ENCODE data around the gene COL27A1.

The COL27A1 gene

DNA sequence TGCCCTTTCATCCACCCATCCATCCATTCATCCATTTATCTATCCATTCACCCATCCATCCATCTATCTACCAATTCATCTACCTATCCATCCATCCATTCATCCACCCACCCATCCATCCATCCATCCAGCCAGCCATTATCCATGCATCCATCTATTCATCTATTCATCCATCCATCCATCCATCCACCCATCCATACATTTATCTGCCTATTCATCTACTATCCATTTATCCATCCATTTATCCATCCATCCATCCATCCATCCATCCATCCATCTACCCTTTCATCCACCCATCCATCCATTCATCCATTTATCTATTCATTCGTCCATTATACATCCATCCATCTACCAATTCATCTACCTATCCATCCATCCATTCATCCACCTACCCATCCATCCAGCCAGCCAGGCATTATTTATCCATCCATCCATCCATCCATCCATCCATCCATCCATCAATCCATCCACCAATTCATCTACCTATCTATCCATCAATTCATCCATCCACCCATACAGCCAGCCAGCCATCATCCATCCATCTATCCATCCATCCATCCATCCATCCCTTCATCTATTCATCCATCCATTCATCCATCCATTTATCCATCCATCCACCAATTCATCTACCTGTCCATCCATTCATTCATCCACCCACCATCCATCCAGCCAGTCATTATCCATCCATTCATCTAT is 10.2 kb downstream of the COL27A1 start:
- in situ Hi-C loops (cut with MboI; ENCODE audit: low pct_unique_long_range_greater_than_20kb, low sequenced_read_pairs): no loop called here
- DNase-seq: no peak

DNA sequence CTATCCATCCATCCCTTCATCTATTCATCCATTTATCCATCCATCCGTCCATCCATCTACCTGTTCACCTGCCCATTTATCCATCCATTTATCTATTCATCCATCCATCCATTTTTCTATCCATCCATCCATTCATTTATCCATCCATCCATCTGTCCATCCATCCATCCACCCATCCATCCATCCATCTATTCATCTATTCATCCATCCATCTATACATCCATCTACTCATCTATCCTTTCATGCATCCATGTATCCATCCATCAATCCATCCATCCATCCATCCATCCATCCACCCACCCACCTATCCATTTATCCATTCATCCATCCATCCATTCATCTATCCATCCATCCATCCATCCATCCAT is 10.8 kb downstream of the COL27A1 start:
- in situ Hi-C loops (cut with MboI; ENCODE audit: low pct_unique_long_range_greater_than_20kb, low sequenced_read_pairs): no loop called here
- DNase-seq: no peak

DNA sequence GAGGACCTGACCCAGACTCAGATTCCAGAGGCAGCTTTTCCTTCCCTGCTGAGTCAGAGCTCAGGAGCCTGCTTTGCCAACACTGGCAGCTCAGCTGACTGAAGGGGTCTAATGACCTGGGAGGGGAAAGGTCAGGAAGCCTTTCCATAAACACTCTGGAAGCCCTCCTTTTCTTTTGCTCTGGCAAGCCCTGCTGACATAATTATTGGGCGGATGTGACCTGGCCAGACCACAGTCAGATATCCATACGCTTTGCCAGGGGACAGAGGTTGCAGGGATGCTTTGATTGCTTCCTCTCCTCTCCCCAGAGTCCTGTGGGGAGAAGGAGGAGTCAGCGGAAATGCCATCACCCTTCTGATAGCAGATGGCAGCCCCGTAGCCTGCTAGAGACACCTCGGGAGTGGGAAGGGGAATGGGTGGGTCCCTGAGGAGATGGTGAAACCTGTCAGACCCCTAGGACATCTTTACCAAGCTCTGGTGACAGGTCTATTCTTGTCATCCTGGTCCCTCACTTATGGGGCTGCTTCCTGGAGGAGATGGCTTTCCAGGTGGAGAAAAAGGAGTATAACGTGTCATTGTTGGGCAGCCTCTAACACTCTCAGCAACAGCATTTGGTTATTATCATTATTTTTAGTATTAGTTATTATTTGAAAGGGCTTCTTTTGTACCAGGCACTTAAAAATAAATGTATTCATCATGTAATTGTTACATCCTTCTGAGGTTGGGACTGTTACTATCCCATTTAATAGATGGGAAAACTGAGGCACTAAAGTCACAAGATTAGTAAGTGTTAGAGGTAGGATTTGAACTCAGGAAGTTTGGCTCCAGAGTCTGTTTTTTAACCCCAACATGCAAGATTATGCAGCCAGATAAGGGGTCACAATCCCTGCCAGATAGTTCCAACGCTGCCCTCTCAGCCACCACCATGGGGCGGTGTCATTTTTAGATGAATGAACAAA is 11.6 kb downstream of the COL27A1 start:
- no peak for DNase-seq
- in situ Hi-C loops (cut with MboI; ENCODE audit: low pct_unique_long_range_greater_than_20kb, low sequenced_read_pairs): no loop called here

DNA sequence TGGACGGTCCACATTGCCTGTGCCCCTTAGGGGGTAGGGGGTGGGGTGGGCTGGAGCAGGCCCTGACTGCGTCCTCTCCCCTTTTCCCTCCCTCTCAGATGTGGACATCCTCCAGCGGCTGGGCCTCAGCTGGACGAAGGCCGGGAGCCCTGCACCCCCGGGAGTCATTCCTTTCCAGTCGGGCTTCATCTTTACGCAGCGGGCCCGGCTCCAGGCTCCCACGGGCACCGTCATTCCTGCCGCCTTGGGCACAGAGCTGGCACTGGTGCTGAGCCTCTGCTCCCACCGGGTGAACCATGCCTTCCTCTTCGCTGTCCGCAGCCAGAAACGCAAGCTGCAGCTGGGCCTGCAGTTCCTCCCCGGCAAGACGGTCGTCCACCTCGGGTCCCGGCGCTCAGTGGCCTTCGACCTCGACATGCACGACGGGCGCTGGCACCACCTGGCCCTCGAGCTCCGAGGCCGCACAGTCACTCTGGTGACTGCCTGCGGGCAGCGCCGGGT is 12.3 kb downstream of the COL27A1 start:
- in situ Hi-C loops (cut with MboI; ENCODE audit: low pct_unique_long_range_greater_than_20kb, low sequenced_read_pairs): no loop called here

GRCh38 chr9:114168281-114169028 is 13.1 kb downstream of the COL27A1 start:
- in situ Hi-C loops (cut with MboI; ENCODE audit: low pct_unique_long_range_greater_than_20kb, low sequenced_read_pairs): no loop called here
- DNase-seq: no peak

More for the DNA sequence above, 12.3 kb downstream of the COL27A1 start:
- no peak for DNase-seq

DNA sequence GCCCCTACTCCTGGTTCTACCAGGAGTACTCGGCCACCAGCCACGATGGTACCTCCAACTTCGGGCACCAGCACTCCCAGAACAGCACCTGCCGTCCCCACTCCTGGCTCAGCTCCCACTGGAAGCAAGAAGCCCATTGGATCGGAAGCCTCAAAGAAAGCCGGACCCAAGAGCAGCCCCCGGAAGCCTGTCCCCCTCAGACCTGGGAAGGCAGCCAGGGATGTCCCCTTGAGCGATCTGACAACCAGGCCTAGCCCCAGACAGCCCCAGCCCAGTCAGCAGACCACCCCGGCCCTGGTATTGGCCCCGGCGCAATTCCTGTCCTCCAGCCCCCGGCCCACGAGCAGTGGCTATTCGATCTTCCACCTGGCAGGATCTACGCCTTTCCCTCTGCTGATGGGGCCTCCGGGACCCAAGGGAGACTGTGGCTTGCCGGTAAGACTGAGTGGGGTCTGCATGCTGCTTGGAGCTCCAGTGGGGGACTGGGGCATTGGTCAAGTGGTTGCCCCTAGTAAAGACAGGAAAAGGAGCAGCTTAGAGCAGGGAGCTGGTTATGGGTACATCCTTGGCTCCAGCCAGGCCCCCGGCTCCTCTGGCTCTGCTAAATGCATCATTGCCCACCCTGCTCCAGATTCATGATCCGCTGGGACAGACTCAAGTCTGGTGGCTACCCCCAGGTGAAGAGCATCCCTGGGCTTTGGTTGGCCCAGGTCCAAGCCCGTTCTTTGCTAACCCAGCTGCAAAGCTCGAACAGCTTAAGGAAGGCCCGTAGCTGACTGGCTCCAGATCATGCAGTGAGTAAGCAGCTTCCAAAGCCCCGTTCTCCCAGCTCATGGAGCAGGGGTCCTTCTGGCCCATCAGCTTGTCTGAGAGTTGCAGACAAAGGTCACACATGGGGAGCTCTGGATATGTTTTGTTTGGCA is 14.0 kb downstream of the COL27A1 start:
- no peak for DNase-seq
- in situ Hi-C loops (cut with MboI; ENCODE audit: low pct_unique_long_range_greater_than_20kb, low sequenced_read_pairs): no loop called here

GRCh38 chr9:114169952-114170770 is 14.8 kb downstream of the COL27A1 start:
- no peak for DNase-seq
- in situ Hi-C loops (cut with MboI; ENCODE audit: low pct_unique_long_range_greater_than_20kb, low sequenced_read_pairs): no loop called here

DNA sequence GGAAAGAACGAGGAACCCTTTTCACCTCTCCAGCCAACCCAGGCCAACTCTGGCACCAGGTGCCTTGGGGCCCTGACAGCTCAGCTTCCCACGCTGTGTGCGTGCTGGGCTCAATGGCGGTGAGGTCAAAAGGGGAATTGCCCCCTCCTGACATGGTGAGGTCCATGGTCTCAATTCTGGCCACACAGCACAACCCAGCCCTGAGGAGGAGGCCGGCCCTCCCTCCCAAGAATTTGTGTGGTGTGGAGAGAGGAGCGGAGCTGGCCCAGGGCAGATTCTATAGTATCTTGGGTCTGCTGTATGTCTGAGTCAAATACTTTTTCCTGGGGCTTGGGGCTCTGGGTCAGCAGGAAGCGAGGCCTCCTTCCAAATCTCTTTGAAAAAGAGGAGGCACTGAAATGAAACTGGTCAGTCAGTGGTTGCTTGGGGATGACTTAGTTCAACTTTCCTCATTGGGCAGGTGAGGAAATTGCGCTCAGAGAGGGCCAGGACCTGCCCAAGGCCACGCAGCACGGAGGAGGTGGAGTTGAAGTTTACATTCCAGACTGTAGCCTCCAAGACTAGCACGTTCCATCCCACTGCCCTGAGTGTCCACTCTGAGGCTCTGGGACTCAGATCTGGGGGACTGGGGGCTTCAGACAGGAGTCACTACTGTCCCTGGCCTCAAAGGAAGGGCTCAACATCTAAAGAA is 15.6 kb downstream of the COL27A1 start:
- DNase-seq: no peak
- in situ Hi-C loops (cut with MboI; ENCODE audit: low pct_unique_long_range_greater_than_20kb, low sequenced_read_pairs): no loop called here

DNA sequence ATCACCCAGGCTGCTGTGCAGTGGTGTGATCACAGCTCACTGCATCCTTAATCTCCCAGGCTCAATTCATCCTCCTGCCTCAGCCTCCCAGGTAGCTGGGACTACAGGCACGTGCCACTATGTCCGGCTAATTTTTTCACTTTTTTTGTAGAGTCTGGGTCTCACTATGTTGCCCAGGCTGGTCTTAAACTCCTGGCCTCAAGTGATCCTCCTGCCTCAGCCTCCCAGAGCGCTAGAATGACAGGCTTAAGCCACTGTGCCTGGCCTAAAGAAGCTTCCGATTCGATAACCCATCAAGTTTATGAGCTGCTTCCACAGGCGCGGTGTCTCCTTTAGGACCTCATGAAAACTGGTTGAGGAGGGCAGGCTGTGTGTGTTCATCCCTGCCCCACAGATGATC is 16.2 kb downstream of the COL27A1 start:
- no peak for DNase-seq

GRCh38 chr9:114172981-114173833 is 17.9 kb downstream of the COL27A1 start:
- in situ Hi-C loops (cut with MboI; ENCODE audit: low pct_unique_long_range_greater_than_20kb, low sequenced_read_pairs): no loop called here
- DNase-seq: no peak

More for the DNA sequence above, 16.2 kb downstream of the COL27A1 start:
- in situ Hi-C loops (cut with MboI; ENCODE audit: low pct_unique_long_range_greater_than_20kb, low sequenced_read_pairs): no loop called here

- in situ Hi-C loops (cut with MboI; ENCODE audit: low pct_unique_long_range_greater_than_20kb, low sequenced_read_pairs): no loop called here
These were observed 19.2 kb downstream of the COL27A1 start for GRCh38 chr9:114174557-114174875.

GRCh38 chr9:114174876-114175771 is 19.8 kb downstream of the COL27A1 start:
- in situ Hi-C loops (cut with MboI; ENCODE audit: low pct_unique_long_range_greater_than_20kb, low sequenced_read_pairs): no loop called here
- DNase-seq: no peak

More at GRCh38 chr9:114174557-114174875, 19.2 kb downstream of the COL27A1 start:
- DNase-seq: no peak

DNA sequence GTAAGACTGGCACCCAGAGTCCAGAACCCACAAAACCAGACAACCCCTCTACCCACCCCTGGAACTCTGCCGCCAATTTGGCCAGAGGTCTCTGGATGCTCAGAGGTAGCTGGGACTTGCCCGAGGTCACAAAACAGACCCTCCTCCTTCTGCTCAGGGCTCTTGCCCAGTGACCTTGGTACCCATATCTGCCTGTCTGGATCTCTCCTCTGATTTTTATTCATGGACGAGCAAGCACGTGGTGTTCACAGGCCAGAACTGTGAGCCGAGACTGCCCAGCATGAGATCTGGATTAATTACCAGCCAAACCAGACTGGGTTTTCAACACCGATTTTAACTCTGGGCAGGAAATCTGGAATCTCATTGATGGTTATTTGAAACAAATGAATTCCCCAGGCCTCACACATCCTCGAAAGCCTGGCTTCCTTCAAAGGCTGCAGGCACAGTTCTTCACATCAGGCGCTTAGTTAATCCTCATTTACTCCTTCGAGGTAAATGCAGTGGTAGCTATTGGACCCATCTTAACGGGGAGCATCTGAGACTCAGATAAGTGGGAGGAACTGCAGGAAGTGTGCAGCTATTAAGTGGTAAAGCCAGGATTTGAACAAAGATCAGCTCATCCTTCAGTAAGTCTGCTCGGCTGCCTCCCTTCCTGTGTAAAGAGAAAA is 21.4 kb downstream of the COL27A1 start:
- in situ Hi-C loops (cut with MboI; ENCODE audit: low pct_unique_long_range_greater_than_20kb, low sequenced_read_pairs): no loop called here
- no peak for DNase-seq

DNA sequence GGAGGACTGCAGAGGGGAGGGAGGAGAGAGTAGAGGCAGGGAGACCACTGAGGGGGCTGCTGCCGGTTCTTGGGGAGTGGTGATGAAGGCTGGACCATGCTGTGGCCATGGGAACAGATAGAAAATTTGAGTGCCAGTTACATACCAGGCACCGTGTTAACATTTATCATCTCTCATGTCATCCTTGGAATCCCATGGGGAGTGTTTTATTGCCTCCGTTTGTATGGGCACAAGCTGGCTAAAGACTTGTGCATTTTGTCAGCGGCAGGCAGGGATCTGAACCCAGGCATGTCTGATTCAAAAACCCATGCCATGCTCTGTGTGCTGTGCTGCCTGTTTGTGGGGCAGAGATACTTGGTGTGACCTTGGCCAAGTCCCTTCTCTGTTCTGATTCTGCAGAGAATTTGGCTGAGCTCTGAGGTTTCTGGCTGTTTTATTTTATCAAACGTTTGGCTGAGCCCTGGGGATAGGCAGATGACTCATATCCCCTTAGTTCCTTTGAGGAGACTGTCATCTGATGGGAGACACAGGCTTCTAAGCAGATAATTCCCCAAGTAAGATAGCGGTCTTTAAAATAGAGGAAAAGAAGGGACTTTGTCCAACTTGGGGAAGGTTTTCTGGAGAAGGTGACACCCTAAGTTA is 22.2 kb downstream of the COL27A1 start:
- DNase-seq: no peak
- in situ Hi-C loops (cut with MboI; ENCODE audit: low pct_unique_long_range_greater_than_20kb, low sequenced_read_pairs): no loop called here

- no peak for DNase-seq
- in situ Hi-C loops (cut with MboI; ENCODE audit: low pct_unique_long_range_greater_than_20kb, low sequenced_read_pairs): no loop called here
These were observed 22.7 kb downstream of the COL27A1 start for GRCh38 chr9:114178076-114178475.
